Heart right ventricle (tissue), 16 donors: ENCODE results near the gene CALM1. TPM values are rescaled to one million over a fixed set of nuclear protein-coding genes. Genes with fewer than 3 reads are reported as not detected.

Experiments
- ATAC-seq, 8 donors: fragments of 200-7000 bp; cut with Tn5 transposase; one replicate each; pipeline ENCODE4 v1.9.1; 2020; ENCODE audit warnings: mild to moderate bottlenecking in 8 of 8, moderate library complexity in 8 of 8, moderate number of reproducible peaks in 1 of 8
- DNase-seq, 2 donors: peaks; one replicate each; pipeline ENCODE4 v3.0.0-alpha.2; 2020
- H3K27ac ChIP-seq, 10 donors: fragments of 200-600 bp; sonication (generic) in 2 of 10; one replicate each; pipeline versions ENCODE4 v1.5.0 to v1.8.0; 2020 to 2022; ENCODE audit warnings: mild to moderate bottlenecking in 3 of 10
- H3K27me3 ChIP-seq, 7 donors: fragments of 200-600 bp; one replicate each; pipeline ENCODE4 v1.8.0; 2021 to 2022; ENCODE audit warnings: mild to moderate bottlenecking in 2 of 7
- H3K36me3 ChIP-seq, 9 donors: fragments of 200-600 bp; sonication (generic) in 1 of 9; one replicate each; pipeline versions ENCODE4 v1.5.0 to v1.8.0; 2020 to 2022; ENCODE audit warnings: mild to moderate bottlenecking in 2 of 9
- H3K4me1 ChIP-seq, 9 donors: fragments of 200-600 bp; sonication (generic) in 1 of 9; one replicate each; pipeline versions ENCODE4 v1.5.0 to v1.8.0; 2020 to 2022; ENCODE audit warnings: mild to moderate bottlenecking in 4 of 9
- H3K4me3 ChIP-seq, 10 donors: fragments of 200-600 bp; sonication (generic) in 2 of 10; one replicate each; pipeline versions ENCODE4 v1.5.0 to v1.8.0; 2020 to 2022; ENCODE audit warnings: mild to moderate bottlenecking in 7 of 10, moderate library complexity in 2 of 10
- H3K9me3 ChIP-seq, 11 donors: fragments of 200-600 bp in 10 of 11; sonication (generic) in 2 of 11; one replicate each; pipeline versions ENCODE4 v1.5.0 to v1.8.0; 2013 to 2022; ENCODE audit warnings: mild to moderate bottlenecking in 2 of 11, control low read depth in 1 of 11, moderate library complexity in 1 of 11
- CTCF ChIP-seq, 9 donors: fragments of 200-600 bp; sonication (generic) in 2 of 9; IDR thresholded peaks; one replicate each; pipeline versions ENCODE4 v1.5.0 to v1.8.0; 2021 to 2022; ENCODE audit warnings: antibody characterized with exemption in 9 of 9, mild to moderate bottlenecking in 5 of 9, moderate library complexity in 1 of 9
- WGBS, 2 donors: extraction: QIAGEN DNeasy Blood & Tissue Kit; methylation state at CpG; one replicate each; pipeline ENCODE4 v1.1.7; 2013; ENCODE audit warnings: inconsistent platforms in 1 of 2; 5-methylcytosine and 5-hydroxymethylcytosine counted together
- intact Hi-C, 10 donors: fragments of 100-400 bp; cut with DNase I; formaldehyde crosslinking; loops; one replicate each; pipeline versions ENCODE4 v1.11.1 to v1.14.2; 2022
- polyA plus RNA-seq, 2 donors: library from polyadenylated mRNA; stranded (reverse); fragments of 200-250 nt; gene quantifications; one replicate each; pipeline ENCODE4 v1.2.3, GENCODE V29; 2013
- total RNA-seq, 10 donors: library from RNA; stranded (reverse); fragmentation: NEBNext Ultra II Directional in 3 of 10; extraction: Animal tissue kit (Norgen Biotek cat#: 25700) in 3 of 10; gene quantifications; one replicate each; pipeline versions ENCODE4 v1.2.1 to v1.2.4, GENCODE V29; 2021 to 2023
- donor health status: Arrhythmogenic right ventricular cardiomyopathy.
- donor health status: ischemic (EF 13 %, LVEDD 7.1; RV severe dilation, severe dysfunction).
- donor health status: healthy with polysubstance abuse.
- donor health status: DM: no; HTN: yes; CAD: no.
- donor health status: DM: no; HTN: no; CAD: no.
- donor health status: ischemic (EF 25% LVEDD 6.9; RV normal size, moderate dysfunction).
- donor health status: ischemic (EF 25% LVEDD 5.7; RV mildly dilated, moderate dysfunction).
- donor health status: healthy.
- donor health status: DM: yes; HTN: yes; CAD: no.
- donor health status: Ischemic cardiomyopathy.
- donor health status: ischemic (EF 35%, LVEDD 5.7; RV mildly dilated, moderate dysfunction).
- donor health status: nonischemic (EF 11% LVEDD 7.7; RV severe dilation, severe dysfunction).
- donor health status: DM: yes; HTN: yes; CAD: no.
- donor health status: PGD.
- donor health status: ischemic (EF 29% LVEDD 5.4; RV normal size, mild dysfunction).
- donor health status: nonischemic (EF 23%, LVEDD 6.1; RV moderate dilation, normal function).

The CALM1 gene
- total and polyA plus RNA-seq, 12 donors, result 293 to 787 (median 444) TPM

- Histone ChIP-seq H3K4me1 (no peaks in the 10 kb centered on the region), H3K36me3 (no peaks in the 10 kb centered on the region), H3K27ac (no peak overlapping the region), H3K27me3 (no peaks in the 10 kb centered on the region), H3K4me3 (no peak overlapping the region), H3K9me3 (no peaks in the 10 kb centered on the region)
- TF ChIP-seq CTCF (IDR thresholded peaks at IDR 0.05), result no peak
- no peak for ATAC-seq
- 92 to 99% methylated on average over 4 of the region's 4 CpGs for WGBS, 2 donors
- intact Hi-C loops, result loop anchor here in 1 of 10 donors (10.0 kb wide), 1 partner anchor 60 kb away; no protein-coding TSS in a partner anchor
- DNase-seq, result no peak
Measured at GRCh38 chr14:90374813-90375212, 22.0 kb upstream of the CALM1 start.

DNA sequence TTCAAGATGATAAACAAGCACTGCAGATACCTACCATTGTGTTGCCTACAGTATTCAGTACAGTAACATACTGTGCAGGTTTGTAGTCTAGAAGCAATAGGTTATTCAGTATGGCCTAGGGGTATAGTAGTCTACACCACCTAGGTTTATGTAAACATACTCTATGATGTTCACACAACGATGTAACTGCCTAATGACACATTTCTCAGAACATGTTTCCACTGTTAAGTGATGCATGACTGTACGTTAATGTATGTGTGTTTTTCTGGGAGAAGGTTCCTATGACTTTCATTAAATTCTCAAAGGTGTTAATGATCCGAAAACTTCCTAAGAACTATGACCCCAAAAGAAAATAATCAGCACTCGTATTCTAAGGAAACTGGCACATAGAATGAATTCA lies 20.9 kb upstream of the CALM1 start:
- H3K4me3 ChIP-seq, result no peak overlapping the region
- no peak for TF ChIP-seq CTCF (IDR thresholded peaks at IDR 0.05)
- H3K27me3 ChIP-seq, result no peaks in the 10 kb centered on the region
- H3K9me3 ChIP-seq, result no peaks in the 10 kb centered on the region
- peaks cover 0 to 4% (median under 1%) of the 10 kb centered on the region in 9 donors for H3K4me1 ChIP-seq
- no peak for DNase-seq
- no peaks in the 10 kb centered on the region for H3K36me3 ChIP-seq
- 88 to 91% methylated on average over 4 of the region's 4 CpGs for WGBS, 2 donors
- ATAC-seq, result no peak
- no peak overlapping the region for H3K27ac ChIP-seq
- intact Hi-C loops, result loop anchor here in 1 of 10 donors (10.0 kb wide), 1 partner anchor 61 kb away; no protein-coding TSS in a partner anchor

DNA sequence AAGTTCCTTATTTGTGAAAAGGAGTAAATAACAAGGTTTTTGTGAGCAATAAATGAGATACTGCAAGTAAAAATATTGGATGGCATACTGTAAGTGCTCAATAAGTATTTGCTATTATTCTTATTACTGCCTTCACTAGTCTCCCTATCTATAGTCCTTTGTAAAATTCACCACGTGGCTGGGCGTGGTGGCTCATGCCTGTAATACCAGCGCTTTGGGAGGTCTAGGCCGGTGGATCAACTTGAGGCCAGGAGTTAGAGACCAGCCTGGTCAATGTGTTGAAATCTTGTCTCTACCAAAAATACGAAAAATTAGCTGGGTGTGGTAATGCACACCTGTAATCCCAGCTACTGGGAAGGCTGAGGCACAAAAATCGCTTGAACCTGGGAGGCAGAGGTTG lies 18.6 kb upstream of the CALM1 start:
- Histone ChIP-seq H3K27me3 (no peaks in the 10 kb centered on the region), H3K4me3 (no peak overlapping the region), H3K27ac (no peak overlapping the region), H3K36me3 (no peaks in the 10 kb centered on the region), H3K4me1 (peaks cover 4 to 17% (median 14%) of the 10 kb centered on the region in 9 donors), H3K9me3 (no peaks in the 10 kb centered on the region)
- ATAC-seq (no peak), DNase-seq (no peak)
- 91% methylated on average over 6 of the region's 6 CpGs for WGBS, 2 donors
- TF ChIP-seq CTCF (IDR thresholded peaks at IDR 0.05), result no peak
- intact Hi-C loops, result loop anchor here in 1 of 10 donors (10.0 kb wide), 1 partner anchor 63 kb away; no protein-coding TSS in a partner anchor

- no peaks in the 10 kb centered on the region for H3K9me3 ChIP-seq
- no peak overlapping the region for H3K27ac ChIP-seq
- 49 to 50% methylated on average over 2 of the region's 2 CpGs for WGBS, 2 donors
- no peak for ATAC-seq
- H3K36me3 ChIP-seq, result no peaks in the 10 kb centered on the region
- peaks cover 6 to 24% (median 20%) of the 10 kb centered on the region in 9 donors for H3K4me1 ChIP-seq
- H3K27me3 ChIP-seq, result no peaks in the 10 kb centered on the region
- no peak for DNase-seq
- no peak for TF ChIP-seq CTCF (IDR thresholded peaks at IDR 0.05)
- intact Hi-C loops, result loop anchor here in 1 of 10 donors (10.0 kb wide), 1 partner anchor 64 kb away; no protein-coding TSS in a partner anchor
- H3K4me3 ChIP-seq, result no peak overlapping the region
Measured at GRCh38 chr14:90379106-90379505, 17.7 kb upstream of the CALM1 start.
